Astrocyte of the cerebellum (primary cell): ENCODE results near the gene MN1.
A peak's percentile ranks its signal among the peaks of the same experiment; 100 is the strongest.

Experiments used
- DNase-seq: peaks from one replicate; pipeline ENCODE4 v3.0.0-alpha.2; 2011; ENCODE audit warnings: low read depth
- H3K4me3 ChIP-seq: 2 replicates; pipeline ENCODE4 v1.5.1; 2011; ENCODE audit warnings: mild to moderate bottlenecking, low read depth, low read length, moderate library complexity
- CTCF ChIP-seq: IDR thresholded peaks from 2 replicates; pipeline ENCODE4 v1.5.1; 2012; ENCODE audit warnings: low read length, low read depth, moderate library complexity, mild to moderate bottlenecking; ENCODE audit errors: missing control alignments
- in situ Hi-C: cut with HindIII; loops from 2 replicates; pipeline ENCODE4 v1.10.0; 2017; ENCODE audit warnings: low sequenced_read_pairs

Gene MN1

GRCh38 chr22:27801616-27802345, at the start of gene MN1:
Gene MN1, minus strand, starts transcription at chr22:27801756. Its CDS starts 1,213 bp downstream, at chr22:27800543.
- no peak for TF ChIP-seq CTCF
- H3K4me3 ChIP-seq: peak within 1 kb of the TSS; percentile 76
- no peak for DNase-seq
- in situ Hi-C loops: no loop called here

DNA sequence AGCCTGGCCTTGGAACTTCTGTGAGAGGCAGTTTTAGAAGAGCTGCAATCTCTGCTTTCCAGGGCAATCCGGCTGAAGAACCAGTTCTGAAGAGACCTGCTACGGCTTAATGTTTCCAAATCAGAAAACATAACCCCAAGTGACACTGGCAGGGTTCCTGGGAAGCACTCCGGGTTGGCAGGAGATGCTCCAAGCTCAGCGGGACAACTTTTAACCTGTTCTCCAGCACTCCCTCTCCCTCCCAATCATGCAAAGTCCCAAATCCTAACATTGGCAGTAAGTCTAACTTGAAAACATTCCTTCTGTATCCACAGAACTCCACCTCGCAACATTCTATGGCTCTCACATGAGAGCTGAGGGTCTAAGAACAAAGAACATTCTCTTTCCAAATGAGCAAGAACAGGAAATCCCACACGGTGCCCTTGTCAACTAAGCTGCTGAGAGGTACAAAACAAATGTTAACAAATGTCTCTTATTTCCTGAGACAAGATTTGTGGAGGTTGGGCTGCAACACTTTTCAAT, 48.5 kb upstream of the MN1 start:
- peak; percentile 63 for DNase-seq
- no peak for TF ChIP-seq CTCF
- in situ Hi-C loops: no loop called here
- no peak overlapping the region for H3K4me3 ChIP-seq

GRCh38 chr22:27848005-27848404, 46.4 kb upstream of the MN1 start:
- in situ Hi-C loops: no loop called here
- no peak overlapping the region for H3K4me3 ChIP-seq
- no peak for DNase-seq
- TF ChIP-seq CTCF: no peak

GRCh38 chr22:27846910-27847309, 45.4 kb upstream of the MN1 start:
- DNase-seq: no peak
- TF ChIP-seq CTCF: no peak

GRCh38 chr22:27846248-27846757, 44.7 kb upstream of the MN1 start:
- no peak for TF ChIP-seq CTCF
- DNase-seq: no peak
- in situ Hi-C loops: no loop called here
- no peak overlapping the region for H3K4me3 ChIP-seq

More at GRCh38 chr22:27846910-27847309, 45.4 kb upstream of the MN1 start:
- no peak overlapping the region for H3K4me3 ChIP-seq
- in situ Hi-C loops: no loop called here

DNA sequence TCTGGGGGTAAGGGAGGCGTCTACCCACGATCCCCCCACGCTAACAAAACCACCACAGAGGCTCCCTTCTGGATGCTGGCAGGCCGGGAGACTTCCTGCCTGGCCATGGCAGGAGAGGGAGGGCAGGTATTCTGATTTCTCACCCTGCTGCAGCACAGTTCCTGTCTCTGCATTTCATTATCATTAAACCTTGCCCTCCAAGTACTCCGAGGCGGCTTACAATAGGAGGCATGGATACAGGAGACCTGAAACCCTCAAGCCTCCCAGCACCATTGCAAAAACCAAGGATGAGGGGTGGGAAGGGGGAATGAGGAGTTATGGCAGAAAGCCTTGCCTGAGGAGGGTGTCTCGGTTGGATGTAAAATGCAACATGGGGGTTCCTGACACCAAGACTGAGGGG, 44.1 kb upstream of the MN1 start:
- H3K4me3 ChIP-seq: no peak overlapping the region
- no peak for TF ChIP-seq CTCF
- in situ Hi-C loops: no loop called here
- DNase-seq: no peak
